ENCODE data around the gene TTC29.

TTC29 gene

GRCh38 chr4:146945556-146946374 is at the start of gene TTC29 (continued):
- TF ChIP-seq ZNF24 (tag by site-specific recombination; IDR thresholded peaks at IDR 0.05): no peak
- no peak for TF ChIP-seq ZNF785 (tag by site-specific recombination; IDR thresholded peaks at IDR 0.05)
- no peak for TF ChIP-seq ZNF76 (tag by site-specific recombination; IDR thresholded peaks at IDR 0.05; ENCODE audit: borderline replicate concordance, low read depth)
- no peak for TF ChIP-seq HOXA7 (CRISPR knock-in tag; IDR thresholded peaks at IDR 0.05; ENCODE audit: borderline replicate concordance)
- no peak for TF ChIP-seq ZFP3 (tag by site-specific recombination; IDR thresholded peaks at IDR 0.05; ENCODE audit: low read depth)
- TF ChIP-seq, protein P1, sequence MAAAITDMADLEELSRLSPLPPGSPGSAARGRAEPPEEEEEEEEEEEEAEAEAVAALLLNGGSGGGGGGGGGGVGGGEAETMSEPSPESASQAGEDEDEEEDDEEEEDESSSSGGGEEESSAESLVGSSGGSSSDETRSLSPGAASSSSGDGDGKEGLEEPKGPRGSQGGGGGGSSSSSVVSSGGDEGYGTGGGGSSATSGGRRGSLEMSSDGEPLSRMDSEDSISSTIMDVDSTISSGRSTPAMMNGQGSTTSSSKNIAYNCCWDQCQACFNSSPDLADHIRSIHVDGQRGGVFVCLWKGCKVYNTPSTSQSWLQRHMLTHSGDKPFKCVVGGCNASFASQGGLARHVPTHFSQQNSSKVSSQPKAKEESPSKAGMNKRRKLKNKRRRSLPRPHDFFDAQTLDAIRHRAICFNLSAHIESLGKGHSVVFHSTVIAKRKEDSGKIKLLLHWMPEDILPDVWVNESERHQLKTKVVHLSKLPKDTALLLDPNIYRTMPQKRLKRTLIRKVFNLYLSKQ (tag by site-specific recombination; IDR thresholded peaks at IDR 0.05; ENCODE audit: borderline replicate concordance): no peak
- no peak for TF ChIP-seq MZF1 (tag by site-specific recombination; IDR thresholded peaks at IDR 0.05; ENCODE audit: borderline replicate concordance)
- no peak for TF ChIP-seq ZNF155 (tag by site-specific recombination; IDR thresholded peaks at IDR 0.05)
- TF ChIP-seq, protein P2, sequence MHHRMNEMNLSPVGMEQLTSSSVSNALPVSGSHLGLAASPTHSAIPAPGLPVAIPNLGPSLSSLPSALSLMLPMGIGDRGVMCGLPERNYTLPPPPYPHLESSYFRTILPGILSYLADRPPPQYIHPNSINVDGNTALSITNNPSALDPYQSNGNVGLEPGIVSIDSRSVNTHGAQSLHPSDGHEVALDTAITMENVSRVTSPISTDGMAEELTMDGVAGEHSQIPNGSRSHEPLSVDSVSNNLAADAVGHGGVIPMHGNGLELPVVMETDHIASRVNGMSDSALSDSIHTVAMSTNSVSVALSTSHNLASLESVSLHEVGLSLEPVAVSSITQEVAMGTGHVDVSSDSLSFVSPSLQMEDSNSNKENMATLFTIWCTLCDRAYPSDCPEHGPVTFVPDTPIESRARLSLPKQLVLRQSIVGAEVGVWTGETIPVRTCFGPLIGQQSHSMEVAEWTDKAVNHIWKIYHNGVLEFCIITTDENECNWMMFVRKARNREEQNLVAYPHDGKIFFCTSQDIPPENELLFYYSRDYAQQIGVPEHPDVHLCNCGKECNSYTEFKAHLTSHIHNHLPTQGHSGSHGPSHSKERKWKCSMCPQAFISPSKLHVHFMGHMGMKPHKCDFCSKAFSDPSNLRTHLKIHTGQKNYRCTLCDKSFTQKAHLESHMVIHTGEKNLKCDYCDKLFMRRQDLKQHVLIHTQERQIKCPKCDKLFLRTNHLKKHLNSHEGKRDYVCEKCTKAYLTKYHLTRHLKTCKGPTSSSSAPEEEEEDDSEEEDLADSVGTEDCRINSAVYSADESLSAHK (tag by site-specific recombination; IDR thresholded peaks at IDR 0.05): no peak
- no peak for TF ChIP-seq ZBTB26 (tag by site-specific recombination; optimal IDR thresholded peaks at IDR 0.05)
- TF ChIP-seq ZSCAN16 (tag by site-specific recombination; IDR thresholded peaks at IDR 0.05): no peak
- TF ChIP-seq ZNF701 (tag by site-specific recombination; IDR thresholded peaks at IDR 0.05): no peak
- no peak for TF ChIP-seq IKZF3 (tag by site-specific recombination; IDR thresholded peaks at IDR 0.05)
- TF ChIP-seq ZNF518A (tag by site-specific recombination; conservative IDR thresholded peaks at IDR 0.05; ENCODE audit: low read depth): no peak
- TF ChIP-seq PRDM1 (tag by site-specific recombination; IDR thresholded peaks at IDR 0.05): peak; percentile 79

DNA sequence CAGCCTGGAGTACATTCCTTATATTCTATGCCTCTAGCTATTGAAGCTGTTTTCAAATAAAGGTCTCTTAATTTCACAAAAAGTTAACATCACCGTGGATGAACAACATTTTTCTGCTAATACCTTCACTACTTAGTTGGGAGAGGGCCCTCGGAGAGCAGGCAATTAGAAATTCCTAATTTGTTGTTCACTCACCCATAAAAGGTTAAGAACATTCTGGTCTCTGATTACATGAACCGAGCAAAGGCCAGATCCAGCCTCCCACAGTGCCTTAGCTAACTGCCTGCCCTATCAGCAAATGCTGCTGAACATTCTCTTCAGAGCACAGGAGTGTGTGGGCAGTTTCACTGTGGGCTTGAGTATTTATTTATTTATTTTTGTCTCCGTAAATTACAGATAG is 36.0 kb upstream of the TTC29 start:
- H3K9me3 ChIP-seq (ENCODE audit: control insufficient read depth, insufficient read depth, low read depth, low read length): no peaks in the 10 kb centered on the region
- no peak overlapping the region for H3K4me3 ChIP-seq (ENCODE audit: low read depth, low read length)
- ChIA-PET POLR2A (no interaction called here), CTCF (no interaction called here)
- H3K27ac ChIP-seq (ENCODE audit: extremely low read depth, low read depth, low read length): no peak overlapping the region
- H3K36me3 ChIP-seq (ENCODE audit: control insufficient read depth in 2 of 2, insufficient read depth in 1 of 2, low read length in 2 of 2): no peaks in the 10 kb centered on the region
- TF ChIP-seq ZFHX2 (tag by site-specific recombination; conservative IDR thresholded peaks at IDR 0.05) (peak; percentile 59), FEZF1 (tag by site-specific recombination; IDR thresholded peaks at IDR 0.05) (peak; percentile 20; the same call in 1 of the 2 replicates), EGR2 (tag by site-specific recombination; IDR thresholded peaks at IDR 0.05; ENCODE audit: low read depth) (peak; percentile 14; the same call in 1 of the 2 replicates), PRDM6 (tag by site-specific recombination; IDR thresholded peaks at IDR 0.05) (peak; percentile 9; the same call in 1 of the 2 replicates), ZNF292 (tag by site-specific recombination; IDR thresholded peaks at IDR 0.05; ENCODE audit: borderline replicate concordance, low read depth) (no peak)
- TF ChIP-seq, protein P3, sequence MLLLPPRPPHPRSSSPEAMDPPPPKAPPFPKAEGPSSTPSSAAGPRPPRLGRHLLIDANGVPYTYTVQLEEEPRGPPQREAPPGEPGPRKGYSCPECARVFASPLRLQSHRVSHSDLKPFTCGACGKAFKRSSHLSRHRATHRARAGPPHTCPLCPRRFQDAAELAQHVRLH (tag by site-specific recombination; IDR thresholded peaks at IDR 0.05): no peak
- H3K4me1 ChIP-seq (ENCODE audit: control insufficient read depth, insufficient read depth, low read length): peaks cover 2% of the 10 kb centered on the region; the same call in 1 of the 2 replicates

Measured in HEK293 (cell line).